GM18508 (cell line): ENCODE results near the gene RASGRP2.

Experiments
- ATAC-seq: cut with Tn5 transposase; IDR thresholded peaks from one replicate; pipeline ENCODE4 v1.9.1; 2021; ENCODE audit warnings: moderate number of reproducible peaks; ENCODE audit not compliant: insufficient read depth, unreplicated experiment

The RASGRP2 gene

DNA sequence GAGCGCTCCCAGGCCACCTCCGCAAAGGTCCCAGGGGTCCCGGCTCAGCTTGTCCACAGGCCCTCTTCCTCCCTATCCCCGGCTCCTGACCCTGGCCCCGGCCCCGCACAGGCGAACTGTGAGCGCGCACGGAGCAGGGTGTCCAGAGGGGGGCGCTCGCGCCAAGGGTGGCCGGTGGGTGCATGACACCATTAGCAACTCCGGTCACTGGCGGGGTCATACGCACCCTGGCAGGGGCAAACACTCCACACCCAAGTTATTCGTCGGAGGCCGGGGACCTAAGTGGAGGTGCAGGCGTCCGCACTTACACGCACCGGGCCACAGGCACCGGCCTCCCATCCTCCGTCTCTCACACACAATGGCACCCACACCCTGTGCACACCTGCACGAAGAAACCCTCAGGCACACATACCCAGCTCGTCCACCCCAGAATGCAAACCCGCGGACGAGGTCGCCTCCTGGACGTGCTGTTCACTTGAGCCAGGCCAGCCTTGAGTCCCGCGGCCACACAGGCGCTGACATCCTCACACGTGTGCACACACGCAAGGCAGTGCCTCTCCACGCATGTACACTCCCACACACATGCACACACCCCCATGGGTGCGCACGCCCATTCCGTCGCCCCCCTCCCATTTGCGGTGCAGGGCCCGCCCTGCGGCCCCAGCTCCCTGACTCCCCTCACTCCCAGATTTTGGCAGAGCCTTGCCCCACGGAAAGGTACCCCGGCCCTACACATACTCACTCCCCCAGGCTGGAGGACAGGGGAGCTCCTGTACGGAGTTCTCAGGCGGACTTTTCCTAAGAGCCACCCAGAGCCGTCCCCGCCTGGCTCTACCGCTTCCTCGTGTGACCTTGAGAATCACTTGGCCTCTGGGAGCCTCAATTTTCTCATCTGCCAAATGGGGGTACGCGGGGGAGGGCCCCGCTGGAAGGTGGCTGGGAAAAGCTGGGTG is at the start of gene RASGRP2:
TSS of gene RASGRP2 (minus strand) at position 552 of the 953 bp plus-strand sequence. CDS start 1,276 bp downstream, outside the sequence.
- no peak for ATAC-seq

DNA sequence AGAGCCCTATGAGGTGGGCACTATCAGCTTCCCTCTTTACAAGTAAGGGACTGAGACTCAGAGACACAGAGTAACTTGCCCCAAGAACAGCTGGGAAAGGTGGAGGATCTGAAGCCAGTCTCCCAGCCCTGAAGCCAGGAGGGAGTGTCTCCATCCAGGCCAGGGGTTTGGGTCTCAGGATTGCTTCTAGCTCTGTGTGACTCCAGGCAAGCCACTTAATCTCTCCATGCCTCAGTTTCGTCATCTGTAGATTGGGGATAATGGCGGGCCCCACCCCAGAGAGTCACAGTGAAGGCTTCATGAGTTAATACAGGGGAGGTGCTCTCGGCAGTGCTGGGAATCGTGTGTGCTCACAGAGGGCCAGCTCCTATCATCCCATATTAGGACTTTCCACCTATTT is 48.5 kb upstream of the RASGRP2 start:
- ATAC-seq: no peak

DNA sequence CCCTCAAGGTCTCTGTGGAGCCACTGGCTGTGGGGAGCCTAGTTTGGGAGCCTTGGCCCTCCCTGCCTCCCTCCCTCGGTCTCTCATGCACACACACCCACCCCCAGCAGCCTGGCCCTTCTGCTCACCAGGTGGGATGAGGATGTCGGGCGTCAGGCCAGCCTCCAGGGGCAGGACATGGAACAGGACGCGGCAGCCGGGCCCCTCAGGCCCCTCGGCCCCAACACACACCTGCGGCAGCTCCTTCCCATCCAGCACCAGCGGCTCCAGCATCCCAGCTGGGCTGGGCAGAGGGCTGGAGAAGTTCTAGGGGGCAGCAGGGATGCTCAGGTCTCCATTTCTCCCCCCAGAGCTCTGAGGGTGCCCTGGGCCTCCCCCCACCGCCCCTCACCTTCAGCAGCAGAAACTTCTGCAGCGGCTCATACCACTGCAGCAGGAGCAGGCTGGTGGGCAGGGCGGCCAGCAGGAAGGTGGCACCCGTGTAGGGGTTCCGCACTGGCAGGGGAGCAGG is 47.9 kb upstream of the RASGRP2 start:
- no peak for ATAC-seq

DNA sequence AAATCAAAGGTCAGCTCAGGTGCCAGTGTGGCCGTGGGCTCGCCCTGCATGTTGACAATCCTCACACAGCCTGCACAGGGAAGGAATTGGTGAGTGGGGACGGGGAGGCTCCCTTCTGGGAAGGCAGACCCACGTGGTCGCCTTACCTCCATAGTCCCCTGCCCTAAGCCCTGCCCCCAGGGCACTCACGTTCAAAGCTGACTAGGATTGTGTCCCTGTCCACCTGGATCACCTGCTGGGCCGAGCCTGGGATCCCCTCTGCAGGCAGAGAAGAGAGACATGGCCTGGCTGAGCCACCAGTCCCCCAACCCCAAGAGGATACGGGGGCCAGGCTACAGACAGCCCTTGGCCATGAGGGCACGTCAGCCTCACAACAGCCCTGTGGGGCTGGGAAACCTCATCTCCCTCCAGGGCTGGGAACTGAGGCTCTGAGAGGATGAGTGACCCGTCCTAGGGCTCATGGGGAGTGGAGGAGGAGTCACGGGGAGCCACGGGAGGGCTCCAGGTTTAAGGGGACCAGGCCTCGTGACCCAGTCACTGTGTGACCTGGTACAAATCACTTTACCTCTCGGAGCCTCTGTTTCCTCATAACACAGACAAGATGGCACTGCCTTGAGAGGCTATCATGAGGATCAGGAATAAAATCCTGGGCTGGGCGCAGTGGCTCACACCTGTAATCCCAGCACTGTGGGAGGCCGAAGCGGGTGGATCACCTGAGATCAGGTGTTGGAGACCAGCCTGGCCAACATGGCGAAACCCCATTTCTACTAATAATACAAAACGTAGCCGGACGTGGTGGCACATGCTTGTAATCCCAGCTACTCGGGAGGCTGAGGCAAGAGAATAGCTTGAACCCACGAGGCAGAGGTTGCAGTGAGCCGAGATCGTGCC is 46.5 kb upstream of the RASGRP2 start:
- no peak for ATAC-seq

DNA sequence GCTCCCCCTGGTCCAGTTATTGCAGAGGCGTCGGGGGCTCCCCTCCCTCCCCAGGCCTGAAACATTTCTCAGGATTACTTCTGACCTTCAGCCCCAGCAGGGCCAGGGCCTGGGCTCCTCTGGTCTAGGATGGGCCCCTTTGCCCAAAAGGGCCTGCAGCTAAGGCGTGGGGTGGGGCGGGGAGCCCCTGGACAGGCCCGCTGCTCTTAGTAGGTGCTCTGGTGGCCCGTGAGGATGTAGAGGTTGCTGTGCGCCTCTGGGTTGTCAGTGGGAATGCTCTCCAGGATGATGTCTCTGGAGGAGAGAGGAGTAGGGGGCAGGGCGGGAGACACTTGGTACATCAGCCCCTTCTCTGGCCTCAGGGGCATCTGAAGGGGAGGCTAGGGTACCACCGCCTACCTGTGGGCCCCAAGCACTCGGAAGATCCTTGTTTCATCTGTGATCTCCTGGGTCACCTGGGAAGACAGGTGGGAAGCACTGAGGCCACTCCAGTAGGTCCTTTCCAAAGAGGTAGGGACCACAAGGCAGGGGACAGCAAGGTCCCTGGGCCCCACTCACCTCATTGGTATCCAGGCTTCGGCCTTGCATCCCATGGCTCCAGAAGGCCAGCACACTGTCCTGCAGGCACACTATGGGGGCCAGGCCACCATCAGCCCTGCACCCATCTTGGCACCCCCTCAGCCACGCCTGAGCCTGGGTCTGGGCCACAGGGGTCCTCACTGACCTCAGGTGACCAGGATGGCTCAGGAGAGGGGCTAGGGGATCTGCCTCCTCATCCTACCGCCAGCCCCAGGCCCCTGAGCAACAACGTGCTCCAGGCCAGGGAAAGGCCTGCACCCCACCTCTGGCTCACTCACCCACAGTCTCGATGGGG is 45.6 kb upstream of the RASGRP2 start:
- ATAC-seq: no peak

DNA sequence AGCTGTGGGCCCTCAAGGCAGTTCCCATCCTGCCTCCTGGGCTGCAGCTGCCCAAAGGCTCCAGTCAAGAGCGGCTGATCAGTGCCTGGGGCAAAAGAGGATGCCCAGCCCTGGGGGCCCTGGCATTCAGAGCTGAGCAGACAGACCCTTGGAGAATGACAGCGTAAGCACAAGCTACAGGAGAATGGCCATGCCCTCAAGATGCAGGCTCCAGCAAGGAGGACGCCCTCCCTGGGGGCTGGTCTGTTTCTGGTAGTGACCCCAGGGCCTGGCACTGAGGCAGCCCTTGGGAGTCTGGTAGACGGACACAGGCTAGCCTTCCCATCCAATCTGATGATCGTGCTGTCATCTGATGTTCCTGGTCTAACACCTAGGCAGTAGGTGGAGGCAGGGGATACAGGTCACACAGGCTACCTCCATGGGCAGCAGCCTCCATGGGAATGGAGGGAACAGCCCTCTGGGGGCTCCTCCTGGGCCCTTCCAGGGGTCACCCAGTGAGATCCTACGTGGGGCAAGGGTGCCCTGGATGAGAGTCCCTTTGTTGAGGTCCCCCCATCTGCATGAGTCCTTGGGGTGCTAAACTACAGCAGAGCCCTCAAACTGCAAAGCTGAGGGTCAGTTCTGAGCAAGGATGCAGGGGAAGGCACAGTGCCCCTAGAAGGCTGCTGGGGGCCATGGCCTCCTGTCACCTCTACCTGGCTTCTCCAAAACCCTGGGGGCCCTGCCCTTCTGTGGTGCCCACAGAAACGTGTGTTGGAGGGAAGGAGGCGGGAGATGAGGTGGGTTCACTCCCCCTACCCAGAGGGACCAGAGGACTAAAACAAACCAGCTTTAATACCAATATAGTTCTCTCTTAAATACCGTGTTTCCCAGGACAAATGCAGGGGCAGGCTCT is 44.6 kb upstream of the RASGRP2 start:
- no peak for ATAC-seq

DNA sequence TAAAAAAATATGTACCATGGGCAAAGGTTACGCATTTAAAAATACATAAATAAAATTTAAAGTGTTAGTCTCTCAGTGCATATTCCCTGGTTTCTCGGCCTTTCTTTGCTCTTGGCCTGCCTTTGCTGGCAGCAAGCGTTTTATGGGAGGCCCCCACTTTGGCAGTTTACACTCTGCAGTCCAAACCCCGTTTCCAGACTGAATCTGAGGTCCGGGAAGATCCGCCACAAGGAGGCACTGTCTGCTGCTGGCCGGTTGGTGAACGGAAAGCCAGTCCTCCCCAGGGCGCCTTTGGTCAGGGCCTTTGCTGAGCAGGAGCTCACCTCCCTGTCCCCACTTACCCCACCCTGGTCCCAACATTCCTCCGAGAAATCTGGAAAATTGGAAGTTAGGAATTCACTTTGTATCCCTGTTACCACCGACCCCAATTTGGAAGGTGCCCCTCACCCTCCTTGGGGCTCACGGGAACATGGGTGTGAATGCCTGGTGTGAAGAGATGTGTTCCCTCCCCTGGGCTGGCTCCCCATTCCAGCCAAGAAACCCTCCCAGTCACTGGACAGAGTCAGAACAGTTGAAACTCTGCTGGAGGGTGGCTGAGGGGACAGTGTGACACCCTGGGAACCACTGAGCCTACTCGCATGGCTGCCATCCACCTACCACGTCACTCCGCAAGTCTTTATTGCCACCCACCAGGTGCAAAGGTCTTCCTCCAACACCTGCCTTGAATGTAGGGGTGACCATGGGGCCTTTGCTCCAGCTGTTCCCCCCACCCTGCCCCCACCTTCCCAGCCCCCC is 43.8 kb upstream of the RASGRP2 start:
- ATAC-seq: no peak

DNA sequence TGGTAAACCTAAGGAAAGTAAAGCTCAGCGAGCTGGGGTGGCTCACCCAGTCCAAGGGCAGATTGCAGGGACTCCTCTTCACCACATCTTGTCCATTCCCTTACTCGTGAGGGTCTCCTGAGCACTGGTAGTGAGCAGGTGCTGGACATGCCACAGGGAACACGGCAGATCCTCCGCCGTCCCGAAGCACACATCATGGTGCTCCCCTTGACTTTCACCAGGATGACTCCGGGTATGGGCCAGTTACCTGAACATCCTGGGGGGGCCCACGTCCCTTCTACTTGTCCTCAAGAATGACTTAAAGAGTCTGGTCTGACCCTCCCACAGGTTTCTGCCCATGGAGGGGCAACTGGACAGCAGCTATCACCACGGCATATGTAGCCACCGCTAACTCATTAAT is 42.4 kb upstream of the RASGRP2 start:
- no peak for ATAC-seq

DNA sequence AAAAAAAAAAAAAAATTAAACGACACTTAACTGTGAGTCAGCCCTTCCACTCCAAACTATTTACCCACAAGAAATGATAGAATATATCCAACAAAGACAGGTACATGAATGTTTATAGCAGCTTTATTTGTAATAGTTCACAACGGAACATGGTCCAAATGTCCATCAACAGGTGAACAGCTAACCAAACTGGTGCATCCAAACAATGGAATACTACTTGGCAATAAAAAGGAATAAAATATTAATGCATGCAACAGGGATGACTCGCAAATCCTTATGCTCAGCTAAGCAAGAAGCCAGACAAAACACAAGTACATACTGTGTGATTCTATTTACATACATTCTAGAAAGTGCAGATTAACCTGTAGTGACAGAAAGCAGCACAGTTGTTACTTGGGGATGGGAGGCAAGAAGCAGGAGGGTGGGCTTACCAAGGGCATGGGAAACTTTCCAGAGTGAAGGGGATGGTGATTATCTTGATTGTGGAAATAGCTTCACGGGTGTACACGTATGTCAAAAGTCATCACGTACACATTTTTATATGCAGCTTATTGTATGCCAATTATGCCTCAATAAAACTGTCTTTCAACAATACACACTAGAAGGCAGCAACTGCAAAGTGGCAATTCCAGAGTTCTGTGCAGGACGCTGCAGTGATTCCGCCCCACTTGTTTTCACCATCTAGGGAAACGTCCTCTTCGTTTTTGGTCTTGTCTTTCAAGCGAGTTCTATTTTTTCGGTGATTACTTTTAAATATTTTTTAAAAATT is 41.1 kb upstream of the RASGRP2 start:
- no peak for ATAC-seq

DNA sequence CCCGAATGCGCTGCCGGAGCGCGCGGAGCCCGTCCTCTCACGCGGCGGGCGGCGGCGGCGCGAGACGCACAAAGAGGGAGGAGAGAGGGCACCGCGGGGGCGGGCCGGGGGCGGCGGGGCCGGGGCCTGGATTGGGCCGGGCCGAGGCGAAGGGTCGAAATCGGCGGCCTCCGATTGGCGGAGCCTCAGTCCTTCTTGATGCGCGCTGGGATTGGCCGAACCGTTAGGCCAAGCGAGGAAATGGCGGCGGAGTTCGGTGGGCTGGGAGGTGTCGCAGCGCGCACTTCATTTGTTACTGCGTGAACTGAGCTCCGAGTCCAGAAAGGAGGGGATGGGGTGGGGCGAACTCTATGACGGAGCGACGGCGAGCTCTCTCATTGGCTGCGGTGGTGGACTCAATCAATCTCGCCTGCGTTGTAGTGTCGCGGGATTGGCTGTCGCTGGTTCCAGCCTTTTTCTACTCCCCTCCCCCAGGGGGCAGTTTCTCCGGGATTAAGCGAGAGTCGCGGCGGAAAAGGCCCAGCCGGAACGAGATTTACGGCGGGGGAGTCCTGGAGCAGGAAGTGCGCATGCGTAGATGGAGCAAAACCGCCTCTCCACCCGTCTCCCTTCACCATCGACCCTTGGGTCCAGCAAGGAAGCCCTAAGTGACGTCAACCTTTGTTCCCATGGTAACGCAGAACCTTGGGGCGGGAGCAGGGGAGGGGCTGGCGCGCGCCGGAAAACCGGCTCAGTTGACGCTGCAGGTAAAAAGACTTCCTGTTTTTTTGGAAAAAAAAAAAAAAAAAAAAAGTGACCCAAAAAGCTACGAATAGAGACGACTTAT is 34.7 kb upstream of the RASGRP2 start, which contains the start of gene SF1:
TSS of gene SF1 (minus strand) at position 70 of the 826 bp plus-strand sequence. CDS start 150 bp downstream, outside the sequence.
- ATAC-seq: peak; percentile 64

DNA sequence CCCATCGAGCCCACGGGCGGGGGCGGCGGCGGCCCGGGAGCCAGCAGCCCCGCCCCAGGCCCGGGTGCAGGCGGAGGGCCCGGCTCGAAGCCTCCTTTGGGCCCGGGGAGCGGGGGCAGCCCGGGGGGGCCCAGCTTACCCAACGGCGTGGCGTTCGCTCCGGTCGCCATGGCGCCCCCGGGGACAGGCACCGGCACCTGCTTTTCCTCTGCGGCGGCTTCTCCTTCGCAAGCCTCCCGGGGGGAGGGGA is 34.2 kb upstream of the RASGRP2 start:
- ATAC-seq: peak; percentile 1

DNA sequence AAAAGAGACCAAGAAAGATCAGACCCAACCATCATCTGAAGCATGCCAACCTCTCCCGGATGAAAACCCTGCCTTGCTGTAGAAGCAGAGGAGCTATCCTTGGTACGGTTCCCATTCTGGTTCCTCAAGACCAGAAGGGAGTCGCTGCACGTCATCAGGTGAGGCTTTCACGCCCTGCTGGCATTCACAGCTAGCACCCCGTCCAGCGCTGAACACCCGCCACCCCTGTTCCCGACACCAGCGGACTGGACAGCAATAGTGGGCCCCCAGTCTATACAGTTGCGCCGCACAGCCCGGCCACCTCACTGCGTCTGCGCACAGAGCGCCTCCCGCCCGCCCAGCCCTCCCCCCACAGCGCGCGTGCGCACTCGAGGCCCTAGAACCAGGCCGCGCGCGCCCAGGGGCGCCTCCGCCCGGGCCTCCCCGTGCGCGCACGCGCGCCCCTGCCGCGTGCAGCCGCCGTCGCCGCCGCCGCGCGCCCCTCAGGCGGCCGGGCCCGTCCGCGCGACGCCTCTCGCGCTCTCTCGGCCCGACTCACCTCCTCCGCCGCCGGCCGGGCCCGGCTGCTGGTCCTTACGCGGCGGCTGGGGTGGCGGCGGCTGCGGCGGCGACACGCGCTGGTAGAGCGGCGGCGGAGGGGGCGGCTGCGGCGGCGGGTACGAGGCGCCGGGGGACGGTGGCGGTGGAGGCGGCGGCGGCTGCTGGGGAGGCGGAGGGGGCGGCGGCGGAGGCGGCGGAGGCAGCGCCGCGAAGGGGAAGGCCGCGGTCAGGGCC is 33.7 kb upstream of the RASGRP2 start:
- ATAC-seq: no peak

DNA sequence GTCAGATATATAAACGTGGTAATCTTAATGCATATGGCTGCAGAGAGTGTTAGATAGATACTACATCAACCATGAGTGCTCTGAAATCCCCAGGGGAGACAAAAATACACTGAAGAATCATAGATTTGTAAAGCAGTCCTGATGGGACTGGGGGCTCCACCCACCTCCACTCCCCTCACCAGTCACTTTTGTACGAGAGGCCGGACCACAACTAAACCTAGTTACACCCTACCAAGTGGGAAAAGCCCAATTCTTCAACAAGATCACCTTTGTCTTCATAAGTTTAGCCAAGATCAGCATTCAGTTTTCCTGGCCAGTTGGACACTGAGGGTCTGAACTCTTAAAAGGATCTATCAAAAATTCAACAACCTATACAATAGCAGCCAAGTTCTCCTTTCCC is 32.9 kb upstream of the RASGRP2 start:
- ATAC-seq: no peak

DNA sequence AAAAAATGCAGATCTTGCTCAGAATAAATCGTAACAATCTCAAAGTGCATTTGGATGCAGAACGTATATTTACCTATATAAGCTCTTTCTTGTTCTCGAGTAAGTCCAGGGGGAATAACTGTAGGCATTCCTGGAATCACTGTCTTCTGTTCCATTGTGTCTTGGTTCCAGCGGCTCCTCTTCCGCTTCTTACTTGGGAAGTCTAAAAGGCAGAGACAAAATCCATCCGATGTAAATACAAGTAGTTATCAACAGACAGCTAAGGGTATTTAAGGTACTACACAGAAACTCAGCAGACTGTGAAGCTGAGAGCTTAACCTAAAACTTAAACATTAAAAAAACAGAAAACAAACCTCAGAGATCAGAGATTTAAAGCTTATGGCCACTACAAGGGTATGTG is 32.5 kb upstream of the RASGRP2 start:
- ATAC-seq: no peak

DNA sequence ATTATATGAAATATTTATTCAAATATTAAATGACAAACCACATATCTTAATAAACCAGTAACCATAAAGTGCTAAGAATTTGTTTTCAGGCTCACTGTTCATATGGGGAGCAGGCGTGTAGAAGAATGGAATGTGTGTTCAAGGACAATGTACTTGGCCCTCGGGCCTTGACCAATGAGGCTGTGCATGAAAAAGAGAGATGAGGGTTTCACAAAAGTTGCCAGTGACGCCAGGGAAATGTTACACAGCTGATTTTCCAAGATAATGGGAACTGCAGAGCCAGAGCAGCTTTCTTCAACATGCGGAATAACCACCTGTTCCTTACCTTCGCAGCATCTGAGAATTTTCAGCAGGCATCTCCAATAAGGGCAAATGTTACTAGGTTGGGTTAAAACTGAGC is 30.2 kb upstream of the RASGRP2 start:
- no peak for ATAC-seq
